Smooth muscle cell (in vitro differentiated cells): ENCODE data around the gene ZNF550. TPM values are rescaled to one million over a fixed set of nuclear protein-coding genes. Genes with fewer than 3 reads are reported as not detected.
"Not testable (repeated sequence)": the region's sequence is repeated elsewhere in the genome, so short reads cannot be mapped to it uniquely, and the experiment has no call there.

Experiments
- DNase-seq: peaks from one replicate; lab custom pipeline; 2025; ENCODE audit not compliant: unreplicated experiment; lab: John Stamatoyannopoulos, UW
- H2AFZ ChIP-seq: fragments of 200-600 bp; sonication (generic); 2 replicates; pipeline ENCODE4 v1.6.0; 2016; ENCODE audit warnings: antibody characterized with exemption, low read depth, mild to moderate bottlenecking
- H3F3A ChIP-seq: fragments of 200-600 bp; sonication (generic); 2 replicates; pipeline ENCODE4 v1.6.0; 2017; ENCODE audit warnings: antibody characterized with exemption, low read depth
- H3K27ac ChIP-seq: fragments of 200-600 bp; sonication (generic); 2 replicates; pipeline ENCODE4 v1.5.1; 2016; ENCODE audit warnings: low read depth, mild to moderate bottlenecking
- H3K27me3 ChIP-seq: fragments of 200-600 bp; sonication (generic); 2 replicates; pipeline ENCODE4 v1.6.1; 2016; ENCODE audit warnings: low read depth, mild to moderate bottlenecking
- H3K36me3 ChIP-seq: fragments of 200-600 bp; sonication (generic); 2 replicates; pipeline ENCODE4 v1.5.1; 2016; ENCODE audit warnings: low read depth
- H3K4me1 ChIP-seq: fragments of 200-600 bp; sonication (generic); 2 replicates; pipeline ENCODE4 v1.5.1; 2016; ENCODE audit warnings: low read depth
- H3K4me2 ChIP-seq: fragments of 200-600 bp; sonication (generic); 2 replicates; pipeline ENCODE4 v1.6.0; 2016; ENCODE audit warnings: mild to moderate bottlenecking
- H3K4me3 ChIP-seq: fragments of 200-600 bp; sonication (generic); 2 replicates; pipeline ENCODE4 v1.5.1; 2016; ENCODE audit warnings: mild to moderate bottlenecking
- H3K79me2 ChIP-seq: fragments of 200-600 bp; sonication (generic); 2 replicates; pipeline ENCODE4 v1.6.0; 2016; ENCODE audit warnings: low read depth, mild to moderate bottlenecking
- H3K9ac ChIP-seq: fragments of 200-600 bp; sonication (generic); 2 replicates; pipeline ENCODE4 v1.6.0; 2016; ENCODE audit warnings: low read depth
- H3K9me3 ChIP-seq: fragments of 200-600 bp; sonication (generic); replicated peaks from 2 replicates; pipeline ENCODE4 v1.5.1; 2016; ENCODE audit warnings: low read depth
- H4K20me1 ChIP-seq: fragments of 200-600 bp; sonication (generic); 2 replicates; pipeline ENCODE4 v1.6.0; 2016; ENCODE audit warnings: low read depth
- CTCF ChIP-seq: fragments of 200-600 bp; sonication (generic); IDR thresholded peaks from 2 replicates; pipeline ENCODE4 v1.5.1; 2017; ENCODE audit warnings: borderline replicate concordance, mild to moderate bottlenecking, antibody characterized with exemption; ENCODE audit not compliant: insufficient read depth, poor library complexity, severe bottlenecking
- WGBS: methylation state at CpG from one replicate; pipeline ENCODE4 v1.1.7; 2016; ENCODE audit warnings: low lambda C conversion rate; 5-methylcytosine and 5-hydroxymethylcytosine counted together
- polyA plus RNA-seq: library from polyadenylated mRNA; unstranded; fragments of >200 nt; fragmentation: Nextera tagmentation; extraction: Ambion mirVana; gene quantifications from 2 replicates; pipeline ENCODE4 v1.2.1, GENCODE V29; 2016
- total RNA-seq: library from RNA; depleted of rRNA; stranded (reverse); fragments of >200 nt; gene quantifications from 2 replicates; pipeline ENCODE4 v1.2.3, GENCODE V29; 2014

The ZNF550 gene
- total and polyA plus RNA-seq, 2 experiments from 2014 or later, result 5.1 to 5.9 TPM

- peaks cover 3% of the 10 kb centered on the region for H3K9me3 ChIP-seq
- no peaks in the 10 kb centered on the region for H4K20me1 ChIP-seq
- H3K79me2 ChIP-seq, result peaks cover 22% of the 10 kb centered on the region
- no peak overlapping the region for H2AFZ ChIP-seq
- no peak overlapping the region for H3K9ac ChIP-seq
- peaks cover 38% of the 10 kb centered on the region for H3K36me3 ChIP-seq
- H3K27me3 ChIP-seq, result no peaks in the 10 kb centered on the region
- no peak for DNase-seq
- H3K27ac ChIP-seq, result no peak overlapping the region
- 73% methylated on average over 4 of the region's 4 CpGs for WGBS
- no peak for TF ChIP-seq CTCF
- H3K4me3 ChIP-seq, result no peak overlapping the region
- H3K4me2 ChIP-seq, result no peak overlapping the region
- no peaks in the 10 kb centered on the region for H3K4me1 ChIP-seq
- H3F3A ChIP-seq, result no peaks in the 10 kb centered on the region
These were observed 53.5 kb downstream of the ZNF550 start for GRCh38 chr19:57506163-57506562.

DNA sequence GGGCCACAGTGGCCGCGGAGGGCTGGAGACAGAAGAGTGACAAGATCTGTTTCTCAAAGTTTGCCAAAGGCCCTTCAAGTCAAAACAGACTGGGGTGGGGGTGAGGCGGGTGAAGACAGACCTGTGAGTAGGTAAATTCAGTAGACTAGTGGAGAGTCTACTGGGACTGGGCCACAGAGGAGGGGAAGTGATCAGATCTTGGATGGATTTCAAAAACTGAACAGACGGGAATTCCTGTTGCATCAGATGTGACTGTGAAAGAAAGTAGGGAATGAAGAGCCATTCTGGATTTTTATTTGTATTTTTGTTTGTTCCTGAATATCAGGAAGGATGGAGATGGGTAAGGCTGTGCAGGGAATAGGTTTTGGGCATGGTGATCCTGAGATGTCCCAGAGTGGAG is 59.3 kb downstream of the ZNF550 start:
- Histone ChIP-seq H3K4me3 (peak overlapping the region; percentile 84), H3K4me2 (peak overlapping the region; percentile 83), H3K79me2 (peaks cover 29% of the 10 kb centered on the region)
- H3F3A ChIP-seq, H3K4me1 ChIP-seq, H3K27me3 ChIP-seq, H3K36me3 ChIP-seq, H3K9ac ChIP-seq, H3K27ac ChIP-seq, DNase-seq, H2AFZ ChIP-seq, H3K9me3 ChIP-seq, H4K20me1 ChIP-seq: not testable (repeated sequence)
- WGBS, result 22% methylated on average over 1 of the region's 4 CpGs

DNA sequence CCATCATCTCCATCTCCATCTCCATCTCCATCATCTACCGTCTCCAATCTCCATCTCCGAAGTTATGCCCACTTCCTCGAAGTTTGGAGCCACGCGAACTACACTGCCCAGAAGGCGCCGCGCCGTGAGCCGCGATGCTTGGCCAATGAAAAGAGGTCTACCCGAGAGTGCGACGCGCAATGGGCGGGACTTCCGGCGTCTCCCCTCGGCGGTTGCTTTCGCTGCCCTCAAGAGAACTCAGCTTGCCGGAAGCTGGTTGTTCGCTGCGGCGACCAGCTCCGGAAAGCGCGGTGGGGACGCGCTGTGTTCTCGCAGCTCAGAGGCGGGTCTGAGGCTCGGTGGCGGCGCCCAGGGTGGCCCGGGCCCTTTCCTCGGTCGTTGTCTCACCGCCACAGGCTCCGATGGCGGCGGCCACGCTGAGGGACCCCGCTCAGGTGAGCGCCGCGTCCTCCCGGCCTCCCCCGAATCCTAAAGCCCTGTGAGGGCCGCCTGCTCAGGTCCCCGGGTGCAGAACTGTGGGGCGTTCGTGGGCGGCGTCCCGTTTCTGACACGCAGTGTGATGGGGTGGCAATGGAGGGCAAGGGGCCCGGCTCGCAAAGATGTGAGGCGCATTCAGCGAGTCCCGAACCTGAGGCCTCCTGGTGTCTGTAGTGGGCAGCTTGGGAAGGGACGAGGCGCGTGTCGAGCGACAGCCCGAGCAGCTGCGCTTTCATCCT is 59.8 kb downstream of the ZNF550 start, which contains the start of gene ZNF773:
ZNF773 (plus strand) TSS at position 259 of the 716 bp plus-strand sequence; CDS start at position 402, 143 bp downstream.
- WGBS, result under 1% methylated on average over 61 of the region's 69 CpGs
- peak within 1 kb of the TSS; percentile 86 for H3K9ac ChIP-seq
- H2AFZ ChIP-seq, result peak within 1 kb of the TSS; percentile 4
- not testable (repeated sequence) for H3F3A ChIP-seq, H3K36me3 ChIP-seq, H4K20me1 ChIP-seq, H3K9me3 ChIP-seq, H3K27me3 ChIP-seq, H3K27ac ChIP-seq, H3K4me1 ChIP-seq
- H3K79me2 ChIP-seq, result peaks cover 29% of the 10 kb centered on the region
- DNase-seq, result peak; percentile 36
- peak within 1 kb of the TSS; percentile 84 for H3K4me3 ChIP-seq
- H3K4me2 ChIP-seq, result peak within 1 kb of the TSS; percentile 83

DNA sequence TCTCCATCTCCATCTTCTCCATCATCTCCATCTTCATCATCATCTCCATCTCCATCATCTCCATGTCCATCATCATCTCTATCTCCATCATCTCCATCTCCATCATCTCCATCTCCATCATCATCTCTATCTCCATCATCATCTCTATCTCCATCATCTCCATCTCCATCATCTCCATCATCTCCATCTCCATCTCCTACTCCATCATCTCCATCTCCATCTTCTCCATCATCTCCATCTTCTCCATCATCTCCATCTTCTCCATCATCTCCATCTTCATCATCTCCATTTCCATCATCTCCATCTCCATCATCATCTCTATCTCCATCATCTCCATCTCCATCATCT is 60.4 kb downstream of the ZNF550 start:
- Histone ChIP-seq H3K79me2 (peaks cover 29% of the 10 kb centered on the region), H3K4me3 (peak overlapping the region; percentile 84), H3K4me2 (peak overlapping the region; percentile 83)
- H3K27me3 ChIP-seq, H3K27ac ChIP-seq, DNase-seq, H3K4me1 ChIP-seq, H2AFZ ChIP-seq, H3K9ac ChIP-seq, H3F3A ChIP-seq, H3K36me3 ChIP-seq, H3K9me3 ChIP-seq, H4K20me1 ChIP-seq: not testable (repeated sequence)

GRCh38 chr19:57488299-57488644 is 71.4 kb downstream of the ZNF550 start:
- H3K79me2 ChIP-seq, result peaks cover 18% of the 10 kb centered on the region
- H3F3A ChIP-seq, H3K9ac ChIP-seq, DNase-seq, H3K27ac ChIP-seq, H3K4me1 ChIP-seq, H3K9me3 ChIP-seq, H4K20me1 ChIP-seq, H2AFZ ChIP-seq, H3K27me3 ChIP-seq, H3K36me3 ChIP-seq: not testable (repeated sequence)
- H3K4me2 ChIP-seq, result peak overlapping the region; percentile 73
- H3K4me3 ChIP-seq, result peak overlapping the region; percentile 47
- no CpG with 5 or more reads among the region's 1 CpG for WGBS

GRCh38 chr19:57487477-57488298 is 72.0 kb downstream of the ZNF550 start, which contains the start of gene ZNF419:
Gene ZNF419 (plus strand): TSS chr19:57487750. CDS start chr19:57487951, 201 bp downstream.
- Histone ChIP-seq H3K4me2 (peak within 1 kb of the TSS; percentile 94), H2AFZ (peak within 1 kb of the TSS; percentile 97), H3K4me3 (peak within 1 kb of the TSS; percentile 98), H3K9ac (peak within 1 kb of the TSS; percentile 86), H3K79me2 (peaks cover 18% of the 10 kb centered on the region), H3K27ac (peak within 1 kb of the TSS; percentile 48)
- not testable (repeated sequence) for H3K36me3 ChIP-seq, H3F3A ChIP-seq, H3K9me3 ChIP-seq, H3K27me3 ChIP-seq, H3K4me1 ChIP-seq, H4K20me1 ChIP-seq
- 3% methylated on average over 56 of the region's 69 CpGs for WGBS
- peak; percentile 17 for DNase-seq
